Islet precursor cell (in vitro differentiated cells): ENCODE measurements around the gene UBXN10.

Experiments used
- DNase-seq: peaks from one replicate; pipeline ENCODE4 v3.0.0-alpha.2; 2018

The UBXN10 gene

DNA sequence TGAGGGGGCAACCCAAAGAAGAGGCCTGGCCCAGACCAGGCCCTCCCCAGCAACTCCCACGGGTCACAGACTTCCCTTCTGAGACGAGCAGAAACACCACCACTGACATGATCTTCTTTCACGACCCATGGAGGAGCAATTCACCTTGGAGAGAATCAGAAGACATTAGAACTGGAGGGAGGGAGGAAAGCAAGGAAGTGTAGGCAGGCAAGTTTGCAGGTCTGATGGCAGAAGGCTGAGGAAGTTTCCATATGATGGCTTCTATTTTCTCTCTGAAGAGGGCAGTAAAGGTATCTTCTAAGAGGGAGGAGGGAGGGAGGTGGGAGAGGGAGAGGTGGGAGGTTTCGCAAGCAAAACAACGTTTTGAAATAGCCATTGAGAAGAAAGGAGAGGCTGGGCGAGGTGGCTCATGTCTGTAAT, 1.4 kb upstream of the UBXN10 start:
- no peak for DNase-seq

GRCh38 chr1:20184997-20185833, 681 bp upstream of the UBXN10 start:
- DNase-seq, result no peak

GRCh38 chr1:20187103-20187812, 1.4 kb downstream of the UBXN10 start:
- DNase-seq, result no peak

- DNase-seq, result no peak
Measured at GRCh38 chr1:20187813-20188454, 2.0 kb downstream of the UBXN10 start.

GRCh38 chr1:20188455-20188817, 2.5 kb downstream of the UBXN10 start:
- DNase-seq, result no peak

DNA sequence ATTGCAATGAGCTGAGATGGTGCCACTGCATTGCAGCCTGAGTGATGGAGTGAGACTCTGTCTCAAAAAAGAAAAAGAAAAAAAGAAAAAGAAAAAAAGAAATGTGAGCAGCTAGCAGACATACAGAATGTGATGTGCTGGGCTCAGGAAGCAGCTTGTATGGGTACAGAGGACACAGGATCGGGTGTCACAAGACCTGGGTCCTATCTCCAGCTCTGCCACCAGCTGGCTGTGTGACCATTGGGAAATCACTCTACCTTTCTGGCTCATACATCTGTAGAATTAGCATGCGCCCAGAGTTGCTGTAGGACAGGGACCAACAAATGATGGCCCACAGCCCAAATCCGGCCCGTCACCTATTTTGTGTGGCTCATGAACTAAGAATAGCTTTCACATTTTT, 3.8 kb downstream of the UBXN10 start:
- no peak for DNase-seq

GRCh38 chr1:20190256-20191160, 4.6 kb downstream of the UBXN10 start:
- DNase-seq, result no peak

DNA sequence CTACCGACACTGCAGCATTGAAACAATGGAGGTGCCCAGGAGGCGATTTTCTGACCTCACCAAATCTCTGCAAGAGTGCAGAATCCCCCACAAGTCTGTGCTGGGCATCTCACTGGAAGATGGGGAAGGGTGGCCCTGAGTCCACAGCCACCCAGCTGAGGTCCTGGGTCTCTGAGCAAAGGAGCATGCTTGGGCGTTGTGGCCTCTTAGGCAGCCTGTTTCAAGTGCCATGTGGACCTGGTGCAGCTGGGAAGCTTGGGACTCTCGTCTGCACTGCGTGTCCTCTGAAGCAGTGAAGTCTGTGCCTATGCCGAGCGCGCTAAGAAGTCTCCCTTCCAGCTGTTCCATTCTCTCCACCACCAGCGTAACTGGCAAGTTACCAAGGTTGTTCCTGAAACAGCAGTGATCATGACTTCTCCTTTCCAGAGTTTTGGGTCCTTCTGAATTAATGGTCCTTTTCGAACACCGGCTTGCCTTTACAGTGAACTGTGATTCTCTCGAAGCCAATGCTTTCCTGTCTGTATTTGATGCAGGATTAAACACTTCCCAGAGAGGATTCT, 5.5 kb downstream of the UBXN10 start:
- DNase-seq, result no peak

GRCh38 chr1:20192364-20192763, 6.5 kb downstream of the UBXN10 start:
- no peak for DNase-seq

DNA sequence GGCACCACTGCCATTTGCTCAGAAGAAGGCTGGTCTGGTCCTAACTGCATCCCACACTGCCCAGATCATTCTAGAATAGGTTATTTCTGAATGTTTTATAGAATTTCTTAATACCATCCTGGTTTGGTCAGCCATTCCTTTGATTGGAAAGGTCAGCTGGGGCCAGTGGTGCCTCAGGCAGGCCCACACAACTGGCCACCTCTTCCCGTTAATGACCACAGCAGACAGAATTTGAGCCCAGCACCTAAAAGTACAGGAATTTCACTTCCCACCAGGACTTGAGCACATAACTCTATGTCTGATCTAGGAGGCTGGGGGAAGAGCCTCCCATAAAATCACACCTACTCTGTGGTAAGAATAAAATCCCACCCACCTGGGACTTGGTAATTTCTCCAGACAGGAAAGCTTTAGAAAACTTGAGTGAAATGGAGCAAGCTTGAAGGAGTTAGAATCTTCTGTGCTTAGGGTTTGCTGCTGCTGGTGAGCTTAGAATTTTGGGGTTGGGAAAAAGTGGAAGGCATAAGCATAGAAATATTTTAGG, 7.0 kb downstream of the UBXN10 start:
- no peak for DNase-seq

- no peak for DNase-seq
Measured at GRCh38 chr1:20194224-20194623, 8.3 kb downstream of the UBXN10 start.

DNA sequence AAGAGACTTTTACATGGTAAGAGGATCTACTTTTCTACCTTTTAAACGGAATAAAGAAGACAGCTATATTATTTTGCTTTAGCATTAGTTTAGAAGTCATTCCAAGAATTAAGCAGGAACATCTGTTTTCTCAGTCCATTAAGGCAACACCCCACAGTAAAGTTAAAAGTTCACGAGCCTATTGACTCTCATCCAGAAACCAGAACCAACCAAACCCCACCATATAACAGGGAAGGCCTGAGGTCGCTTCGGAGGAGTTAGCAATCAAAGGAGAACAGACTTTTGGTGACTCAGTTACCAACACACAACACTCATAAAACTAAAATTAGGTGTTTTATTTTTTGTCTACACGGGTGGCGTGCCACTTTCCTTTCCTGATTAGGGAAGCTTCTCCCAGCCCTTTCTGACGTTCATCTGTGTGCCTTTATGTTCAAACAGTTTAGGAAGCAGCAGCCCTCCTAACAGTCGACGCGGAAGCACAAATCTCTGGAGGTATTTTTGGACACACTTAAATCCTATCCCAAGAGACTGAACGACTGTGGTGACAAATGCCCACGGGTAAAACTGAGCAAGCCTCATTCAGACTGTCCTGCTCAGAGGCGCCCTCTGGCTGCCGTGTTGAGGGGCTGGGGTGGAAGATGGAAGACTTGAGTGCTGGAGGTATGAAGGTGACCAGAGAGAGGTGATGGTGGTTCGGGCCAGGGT, 9.0 kb downstream of the UBXN10 start:
- peak; percentile 85 for DNase-seq

- no peak for DNase-seq
Measured at GRCh38 chr1:20195462-20195780, 9.5 kb downstream of the UBXN10 start.

DNA sequence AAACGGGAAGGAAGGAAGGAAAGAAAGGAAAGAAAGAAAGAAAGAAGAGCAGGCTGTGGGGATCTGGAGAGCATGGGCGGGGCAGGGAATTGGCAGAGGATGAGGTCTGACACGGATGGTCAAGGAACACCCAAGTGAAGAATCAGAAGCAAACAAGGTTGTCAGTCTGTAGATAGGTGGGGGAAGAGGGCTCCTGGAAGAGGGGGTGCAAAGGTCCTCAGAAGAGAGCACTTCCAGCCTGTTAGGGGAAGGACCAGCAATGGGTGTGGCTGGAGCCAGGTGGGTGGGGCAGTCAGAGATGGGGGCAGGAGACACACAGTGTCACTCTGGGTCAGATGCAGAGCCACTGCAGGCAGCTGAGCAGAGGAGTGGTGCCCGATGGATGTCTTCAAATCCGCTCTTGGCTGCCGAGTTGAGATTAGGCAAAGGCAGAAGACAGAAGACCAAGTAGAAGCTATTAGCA, 11.5 kb downstream of the UBXN10 start:
- DNase-seq, result no peak

GRCh38 chr1:20198296-20198695, 12.4 kb downstream of the UBXN10 start:
- no peak for DNase-seq

- DNase-seq, result no peak
Measured at GRCh38 chr1:20198918-20199317, 13.0 kb downstream of the UBXN10 start.

GRCh38 chr1:20199403-20199802, 13.5 kb downstream of the UBXN10 start:
- DNase-seq, result no peak

- DNase-seq, result no peak
Measured at GRCh38 chr1:20199840-20200239, 13.9 kb downstream of the UBXN10 start.

DNA sequence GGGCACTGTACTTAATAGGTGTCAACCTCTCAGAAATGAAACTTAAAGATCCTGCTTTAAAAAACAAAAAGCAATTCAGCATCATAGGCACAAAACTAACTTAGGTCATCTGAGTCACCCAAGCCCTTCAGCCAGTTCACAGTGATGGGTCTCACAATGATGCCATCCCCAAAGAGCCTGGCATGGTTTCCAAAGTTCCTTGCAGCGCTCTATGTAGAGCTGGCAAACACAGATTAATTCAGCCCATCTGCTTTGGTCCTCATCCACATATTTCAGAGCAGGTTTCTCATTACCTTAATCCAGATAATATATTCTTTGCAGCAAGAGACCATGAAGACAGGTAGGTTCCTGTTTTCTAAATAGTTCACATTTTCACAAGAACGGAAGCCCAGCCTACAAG, 15.1 kb downstream of the UBXN10 start:
- no peak for DNase-seq

- no peak for DNase-seq
Measured at GRCh38 chr1:20202166-20202565, 16.3 kb downstream of the UBXN10 start.

DNA sequence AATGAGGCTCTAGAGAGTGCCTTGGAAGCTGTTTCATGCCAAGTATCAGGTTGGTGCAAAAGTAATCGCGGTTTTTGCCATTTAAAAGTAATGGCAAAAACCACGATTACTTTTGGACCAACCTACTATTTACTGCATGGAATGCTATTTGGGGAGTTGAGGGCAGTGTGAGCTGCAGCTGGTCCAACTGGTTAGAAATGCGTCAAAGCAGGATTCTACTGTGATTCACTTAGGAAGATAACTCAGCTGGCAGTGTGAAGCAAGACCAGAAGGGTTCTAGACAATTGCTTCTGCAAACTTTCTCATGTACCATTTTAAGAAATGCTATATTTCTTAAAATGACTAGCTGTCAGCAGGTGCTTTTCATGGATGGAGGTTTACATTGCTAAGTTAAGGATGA, 21.6 kb downstream of the UBXN10 start:
- DNase-seq, result no peak

DNA sequence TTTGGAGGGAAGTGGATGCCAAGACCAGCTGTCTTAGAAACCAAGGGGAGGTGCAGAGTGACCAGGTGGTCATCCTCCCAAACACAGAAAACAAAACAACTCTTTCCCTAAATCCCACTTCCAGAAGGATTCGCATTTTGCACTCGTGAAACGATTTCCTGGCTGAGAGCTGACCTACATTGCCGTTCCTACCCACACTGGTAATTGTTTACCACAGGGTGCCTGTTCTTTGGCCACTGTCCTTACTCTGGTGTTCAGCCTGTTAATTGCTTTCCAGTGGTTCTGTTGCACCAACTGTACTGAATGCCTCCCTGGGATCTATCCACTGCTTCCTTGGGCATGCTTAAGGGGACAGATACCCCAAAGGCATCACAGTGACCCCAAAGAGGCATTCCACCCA, 23.6 kb downstream of the UBXN10 start:
- DNase-seq, result no peak
